ENCODE results near the gene BCAP29. TPM values are rescaled to one million over a fixed set of nuclear protein-coding genes. Genes with fewer than 3 reads are reported as not detected.

BCAP29 gene
- total RNA-seq, 1 experiment from 2014 or later, result 43.2 TPM

DNA sequence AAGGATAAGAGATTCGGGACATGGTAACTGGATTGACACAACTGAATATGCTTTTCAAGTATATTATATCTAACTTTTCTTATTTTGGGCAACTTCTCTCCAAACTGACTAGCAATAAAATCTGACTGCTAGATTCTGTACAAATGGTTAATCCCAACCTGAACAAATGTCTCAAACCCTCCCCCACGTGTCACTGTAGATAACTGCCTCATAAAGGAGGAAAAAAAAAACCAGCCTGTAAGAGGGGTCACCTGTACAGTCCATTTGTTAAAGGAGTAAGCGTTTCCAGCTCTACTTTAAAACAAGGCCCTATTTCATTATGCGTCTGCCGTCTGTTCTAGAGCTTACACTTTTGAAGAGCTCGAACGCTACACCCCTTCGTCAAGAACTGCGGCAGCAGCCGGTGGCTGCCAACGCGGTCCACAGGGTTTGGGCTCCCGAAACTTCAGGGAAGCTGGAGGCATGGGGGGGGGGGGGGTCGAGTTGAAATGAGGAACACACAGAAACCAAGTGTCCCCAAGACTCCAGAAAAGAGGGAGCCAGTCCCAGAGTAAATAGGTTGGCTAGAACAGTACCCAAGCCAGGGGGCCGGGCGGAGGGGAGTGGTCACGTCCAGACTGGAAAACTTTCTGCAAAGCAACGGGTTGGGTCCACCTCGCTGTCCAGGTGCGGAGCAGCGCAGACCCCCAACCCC is 16.8 kb upstream of the BCAP29 start:
- TF ChIP-seq ELF1 (IDR thresholded peaks at IDR 0.05; ENCODE audit: borderline replicate concordance, low read depth) (no peak), YY1 (IDR thresholded peaks at IDR 0.05; ENCODE audit: extremely low read depth, insufficient replicate concordance, low read depth, low read length) (no peak), TCF7L2 (IDR thresholded peaks at IDR 0.05; ENCODE audit: borderline replicate concordance, extremely low read depth, insufficient read depth, insufficient read length) (no peak)
- Histone ChIP-seq H3K4me2 (ENCODE audit: low read length) (peak overlapping the region; percentile 93), H3K4me3 (replicated peaks in 1 of 2; ENCODE audit: low read depth in 1 of 2, low read length in 2 of 2) (peak overlapping the region; percentile 88 to 90), H3K36me3 (ENCODE audit: control insufficient read depth in 1 of 2, insufficient read depth in 2 of 2, low read length in 2 of 2) (no peaks in the 10 kb centered on the region), H2AFZ (ENCODE audit: low read depth, low read length, poor library complexity, severe bottlenecking) (no peak overlapping the region), H3K4me1 (ENCODE audit: control insufficient read depth in 1 of 2, insufficient read depth in 2 of 2, low read length in 2 of 2) (peaks cover 8 to 23% of the 10 kb centered on the region in 2 experiments; a peak in 3 of 4 replicates), H3K9me3 (ENCODE audit: control insufficient read depth in 1 of 2, insufficient read depth in 1 of 2, low read depth in 1 of 2, low read length in 2 of 2) (no peaks in the 10 kb centered on the region), H3K9me2 (ENCODE audit: insufficient read depth) (no peaks in the 10 kb centered on the region), H3K27me3 (ENCODE audit: insufficient read depth, low read length) (no peaks in the 10 kb centered on the region), H3K9ac (ENCODE audit: low read length) (peak overlapping the region; percentile 92), H3K79me2 (ENCODE audit: insufficient read depth, low read length) (peaks cover 43% of the 10 kb centered on the region), H3K27ac (ENCODE audit: low read depth, low read length) (peak overlapping the region; percentile 74; the same call in 1 of the 2 replicates), H4K20me1 (ENCODE audit: insufficient read depth) (no peaks in the 10 kb centered on the region)
- DNase-seq (ENCODE audit: low read depth, low spot score) (peak; percentile 44), ATAC-seq (peak; percentile 84)
- CTCF ChIA-PET, result no interaction called here
- intact Hi-C loops (cut with micrococcal nuclease), result no loop called here
- RAD21 ChIA-PET (ENCODE audit: low non-redundant PET in 1 of 2, low total read pairs in 2 of 2, uncharacterized antibody in 2 of 2, unreplicated experiment in 2 of 2), result interaction anchor here in 1 of 2 experiments (0.5 kb wide), 1 partner anchor 88 kb away, joined by 3 read pairs; no protein-coding TSS in a partner anchor
- POLR2A ChIA-PET, result interaction anchor here (0.6 kb wide), 1 partner anchor 167 kb away, joined by 5 read pairs; no protein-coding TSS in a partner anchor
- no TSS peak for BruUV-seq (replicated peaks)

DNA sequence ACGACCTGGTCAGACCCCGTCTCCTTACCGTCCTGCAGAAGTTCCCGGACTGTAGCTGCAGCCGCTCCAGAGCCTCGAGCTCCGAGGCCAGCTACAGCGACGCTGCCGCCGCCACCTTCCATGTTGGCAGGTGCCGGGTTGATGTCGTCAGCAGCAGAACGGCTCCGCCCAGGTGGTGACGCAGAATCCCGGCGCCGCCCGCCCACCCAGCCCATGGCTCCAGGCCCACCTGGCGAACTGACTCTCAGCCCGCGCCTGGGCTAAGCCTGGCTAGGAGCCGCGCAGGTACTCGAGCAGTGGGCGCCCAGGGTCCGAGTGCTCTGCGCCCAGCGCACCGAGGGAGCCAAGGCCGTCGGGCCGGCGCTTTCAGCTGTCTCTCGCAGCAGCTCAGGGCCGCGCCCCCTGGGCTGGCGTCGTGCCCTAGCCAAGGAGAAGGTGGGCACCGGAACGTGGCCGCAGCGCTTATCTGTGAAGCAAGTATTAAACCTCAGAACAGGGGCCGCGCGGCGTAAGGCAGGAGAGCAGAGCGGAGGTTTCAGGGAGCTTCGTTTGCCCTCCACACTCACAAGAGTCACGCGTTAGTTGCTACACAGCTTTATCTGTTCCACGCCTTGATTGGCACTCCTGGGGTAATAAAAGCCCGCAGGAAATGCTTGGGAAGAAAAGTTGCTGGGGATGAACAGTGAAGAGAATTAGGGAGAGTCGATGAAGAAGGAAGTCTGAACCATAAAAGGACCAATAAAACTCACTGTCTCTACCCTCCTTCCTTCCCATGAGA is 16.1 kb upstream of the BCAP29 start, which contains the start of the genes COG5 and DUS4L:
TSS of gene COG5 (minus strand) at position 146 of the 778 bp plus-strand sequence. CDS start at position 122, 24 bp downstream.
TSS of gene DUS4L (plus strand) at position 197 of the 778 bp plus-strand sequence. CDS start 3,100 bp downstream, outside the sequence.
- Histone ChIP-seq H3K9me3 (ENCODE audit: control insufficient read depth in 1 of 2, insufficient read depth in 1 of 2, low read depth in 1 of 2, low read length in 2 of 2) (no peaks in the 10 kb centered on the region), H3K79me2 (ENCODE audit: insufficient read depth, low read length) (peaks cover 43% of the 10 kb centered on the region), H3K4me3 (replicated peaks in 1 of 2; ENCODE audit: low read depth in 1 of 2, low read length in 2 of 2) (peak within 1 kb of the TSS; percentile 88 to 90), H3K9me2 (ENCODE audit: insufficient read depth) (no peaks in the 10 kb centered on the region), H4K20me1 (ENCODE audit: insufficient read depth) (no peaks in the 10 kb centered on the region), H3K4me2 (ENCODE audit: low read length) (peak within 1 kb of the TSS; percentile 93), H3K27ac (ENCODE audit: low read depth, low read length) (peak within 1 kb of the TSS; percentile 74), H3K4me1 (ENCODE audit: control insufficient read depth in 1 of 2, insufficient read depth in 2 of 2, low read length in 2 of 2) (peaks cover 8 to 23% of the 10 kb centered on the region in 2 experiments; a peak in 3 of 4 replicates), H3K9ac (ENCODE audit: low read length) (peak within 1 kb of the TSS; percentile 92), H3K36me3 (ENCODE audit: control insufficient read depth in 1 of 2, insufficient read depth in 2 of 2, low read length in 2 of 2) (no peaks in the 10 kb centered on the region), H2AFZ (ENCODE audit: low read depth, low read length, poor library complexity, severe bottlenecking) (peak within 1 kb of the TSS; percentile 26), H3K27me3 (ENCODE audit: insufficient read depth, low read length) (no peaks in the 10 kb centered on the region)
- DNase-seq (ENCODE audit: low read depth, low spot score), result peak; percentile 56
- RAD21 ChIA-PET (ENCODE audit: low non-redundant PET in 1 of 2, low total read pairs in 2 of 2, uncharacterized antibody in 2 of 2, unreplicated experiment in 2 of 2), result interaction anchor here in 1 of 2 experiments (0.5 kb wide), 1 partner anchor 88 kb away, joined by 3 read pairs; no protein-coding TSS in a partner anchor
- CTCF ChIA-PET, result interaction anchor here (1.3 kb wide), 1 partner anchor 315 kb away, joined by 3 read pairs; no protein-coding TSS in a partner anchor
- no TSS peak for BruUV-seq (replicated peaks)
- intact Hi-C loops (cut with micrococcal nuclease), result no loop called here
- POLR2A ChIA-PET, result interaction anchor here (0.6 kb wide), 1 partner anchor 396 kb away, joined by 3 read pairs; no protein-coding TSS in a partner anchor
- ATAC-seq, result peak; percentile 88
- TF ChIP-seq, protein P1, sequence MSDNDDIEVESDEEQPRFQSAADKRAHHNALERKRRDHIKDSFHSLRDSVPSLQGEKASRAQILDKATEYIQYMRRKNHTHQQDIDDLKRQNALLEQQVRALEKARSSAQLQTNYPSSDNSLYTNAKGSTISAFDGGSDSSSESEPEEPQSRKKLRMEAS (IDR thresholded peaks at IDR 0.05), result peak; percentile 82
- TF ChIP-seq CEBPB (IDR thresholded peaks at IDR 0.05; ENCODE audit: low read depth) (no peak), SIN3A (IDR thresholded peaks at IDR 0.05; ENCODE audit: low read depth) (peak; percentile 77), EZH2 (IDR thresholded peaks at IDR 0.05) (no peak), TCF7L2 (IDR thresholded peaks at IDR 0.05; ENCODE audit: borderline replicate concordance, extremely low read depth, insufficient read depth, insufficient read length) (peak; percentile 19), SP1 (IDR thresholded peaks at IDR 0.05; ENCODE audit: low read depth) (peak; percentile 78), ELF1 (IDR thresholded peaks at IDR 0.05; ENCODE audit: borderline replicate concordance, low read depth) (no peak; the same call in 1 of the 2 replicates), ZFX (IDR thresholded peaks at IDR 0.05) (peak; percentile 83), FOSL1 (IDR thresholded peaks at IDR 0.05; ENCODE audit: low read depth) (no peak), CBX3 (IDR thresholded peaks at IDR 0.05; ENCODE audit: low read depth) (no peak), POLR2A (IDR thresholded peaks at IDR 0.05; ENCODE audit: borderline replicate concordance, extremely low read depth, insufficient read depth, insufficient read length) (peak; percentile 75)
- TF ChIP-seq, protein P2, sequence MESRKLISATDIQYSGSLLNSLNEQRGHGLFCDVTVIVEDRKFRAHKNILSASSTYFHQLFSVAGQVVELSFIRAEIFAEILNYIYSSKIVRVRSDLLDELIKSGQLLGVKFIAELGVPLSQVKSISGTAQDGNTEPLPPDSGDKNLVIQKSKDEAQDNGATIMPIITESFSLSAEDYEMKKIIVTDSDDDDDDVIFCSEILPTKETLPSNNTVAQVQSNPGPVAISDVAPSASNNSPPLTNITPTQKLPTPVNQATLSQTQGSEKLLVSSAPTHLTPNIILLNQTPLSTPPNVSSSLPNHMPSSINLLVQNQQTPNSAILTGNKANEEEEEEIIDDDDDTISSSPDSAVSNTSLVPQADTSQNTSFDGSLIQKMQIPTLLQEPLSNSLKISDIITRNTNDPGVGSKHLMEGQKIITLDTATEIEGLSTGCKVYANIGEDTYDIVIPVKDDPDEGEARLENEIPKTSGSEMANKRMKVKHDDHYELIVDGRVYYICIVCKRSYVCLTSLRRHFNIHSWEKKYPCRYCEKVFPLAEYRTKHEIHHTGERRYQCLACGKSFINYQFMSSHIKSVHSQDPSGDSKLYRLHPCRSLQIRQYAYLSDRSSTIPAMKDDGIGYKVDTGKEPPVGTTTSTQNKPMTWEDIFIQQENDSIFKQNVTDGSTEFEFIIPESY (IDR thresholded peaks at IDR 0.05; ENCODE audit: extremely low read depth, insufficient replicate concordance, low read length), result no peak
